ENCODE results near the gene ASB5.

ASB5 gene

DNA sequence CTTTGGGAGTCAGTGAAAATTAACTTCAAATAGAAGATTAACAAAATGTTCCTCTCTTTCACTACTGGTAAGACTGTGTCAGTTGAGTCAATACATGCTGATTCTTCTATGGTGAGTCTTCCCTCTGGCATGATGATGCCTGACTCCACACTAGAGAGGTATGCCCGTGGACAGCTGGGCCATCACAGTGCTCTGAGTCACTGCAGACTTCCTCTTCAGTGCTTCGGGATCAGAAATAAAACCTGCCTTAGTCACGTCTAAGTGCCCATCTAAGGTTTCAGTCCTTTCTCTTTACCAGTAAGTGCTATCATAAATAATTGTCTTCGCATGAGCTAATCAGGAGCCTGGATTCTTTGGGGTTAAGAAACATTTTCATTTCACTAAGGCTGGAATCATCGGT, 1.6 kb upstream of the ASB5 start:
- no peak overlapping the region for H3K27ac Mint-ChIP-seq
- no peaks in the 10 kb centered on the region for H3K4me1 Mint-ChIP-seq (ENCODE audit: low read depth)
- no peak overlapping the region for H3K4me3 Mint-ChIP-seq
- H3K27me3 Mint-ChIP-seq (ENCODE audit: low read depth): peaks cover 2% of the 10 kb centered on the region
- H3K9me3 Mint-ChIP-seq: no peaks in the 10 kb centered on the region
- no peaks in the 10 kb centered on the region for H3K36me3 Mint-ChIP-seq (ENCODE audit: low read depth)
- no peak for DNase-seq (ENCODE audit: low spot score)

DNA sequence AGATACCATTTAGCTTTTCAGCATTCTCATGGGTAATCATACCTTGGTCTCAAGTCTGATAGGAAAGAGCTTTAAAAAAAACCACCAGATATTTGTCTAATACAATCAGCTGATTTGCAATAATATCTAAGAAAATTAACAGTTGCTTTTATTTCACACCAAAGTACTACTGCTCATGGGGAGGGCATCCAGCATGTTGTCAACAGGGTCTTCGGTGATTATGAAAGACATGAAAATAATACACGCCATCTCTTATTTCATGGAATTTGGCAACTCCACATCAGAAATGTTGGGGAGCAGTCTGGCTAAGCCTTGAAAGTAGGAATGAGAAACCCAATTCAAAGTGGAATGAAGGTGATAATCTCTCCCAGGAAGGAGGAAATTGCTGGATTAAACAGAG, 3.0 kb downstream of the ASB5 start:
- no peak for DNase-seq (ENCODE audit: low spot score)
- Mint-ChIP-seq H3K4me3 (no peak overlapping the region), H3K4me1 (ENCODE audit: low read depth) (no peaks in the 10 kb centered on the region), H3K9me3 (no peaks in the 10 kb centered on the region), H3K27ac (no peak overlapping the region), H3K36me3 (ENCODE audit: low read depth) (no peaks in the 10 kb centered on the region), H3K27me3 (ENCODE audit: low read depth) (no peaks in the 10 kb centered on the region)

DNA sequence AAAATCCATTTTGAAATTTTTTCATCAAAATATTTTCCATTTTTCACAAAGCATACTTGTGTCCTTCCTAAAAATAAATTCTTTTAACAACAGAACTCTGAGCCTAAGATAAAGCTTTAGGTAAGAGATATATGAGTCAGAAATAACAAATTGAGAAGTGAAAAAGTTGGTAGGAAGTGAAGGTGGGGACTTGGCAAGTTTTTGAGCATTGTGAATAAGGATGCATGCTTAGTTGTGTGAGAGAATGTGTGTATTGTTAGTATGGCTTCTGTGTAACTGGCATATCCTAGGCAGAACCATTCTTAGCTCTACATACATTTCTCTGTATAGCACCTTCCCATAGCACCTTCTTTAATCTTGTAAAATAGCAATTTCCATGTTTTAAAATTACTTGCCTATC, 6.8 kb downstream of the ASB5 start:
- DNase-seq (ENCODE audit: low spot score): no peak
- Mint-ChIP-seq H3K4me3 (no peak overlapping the region), H3K27me3 (ENCODE audit: low read depth) (no peaks in the 10 kb centered on the region), H3K27ac (no peak overlapping the region), H3K9me3 (no peaks in the 10 kb centered on the region), H3K4me1 (ENCODE audit: low read depth) (no peaks in the 10 kb centered on the region), H3K36me3 (ENCODE audit: low read depth) (no peaks in the 10 kb centered on the region)

DNA sequence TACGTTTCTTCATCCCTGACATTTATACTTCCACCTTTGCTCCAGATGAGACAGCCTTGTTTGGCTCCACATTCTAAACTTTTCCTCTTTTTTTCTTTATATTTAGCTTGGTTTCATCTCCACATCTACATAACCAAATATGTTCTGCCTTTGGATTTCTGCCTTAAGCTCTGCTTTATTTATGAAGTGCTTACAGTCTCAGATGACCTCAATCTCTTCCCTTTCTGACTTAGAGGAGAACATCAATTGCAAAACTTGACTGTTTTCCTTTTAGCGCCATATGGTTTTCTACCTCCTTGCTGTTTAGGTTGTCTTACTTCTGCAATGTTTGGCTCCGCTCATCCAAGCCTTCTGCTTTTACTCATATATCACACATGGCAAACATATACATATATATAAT, 7.5 kb downstream of the ASB5 start:
- Mint-ChIP-seq H3K9me3 (no peaks in the 10 kb centered on the region), H3K36me3 (ENCODE audit: low read depth) (no peaks in the 10 kb centered on the region), H3K4me3 (no peak overlapping the region), H3K4me1 (ENCODE audit: low read depth) (no peaks in the 10 kb centered on the region), H3K27ac (no peak overlapping the region), H3K27me3 (ENCODE audit: low read depth) (no peaks in the 10 kb centered on the region)
- DNase-seq (ENCODE audit: low spot score): no peak

DNA sequence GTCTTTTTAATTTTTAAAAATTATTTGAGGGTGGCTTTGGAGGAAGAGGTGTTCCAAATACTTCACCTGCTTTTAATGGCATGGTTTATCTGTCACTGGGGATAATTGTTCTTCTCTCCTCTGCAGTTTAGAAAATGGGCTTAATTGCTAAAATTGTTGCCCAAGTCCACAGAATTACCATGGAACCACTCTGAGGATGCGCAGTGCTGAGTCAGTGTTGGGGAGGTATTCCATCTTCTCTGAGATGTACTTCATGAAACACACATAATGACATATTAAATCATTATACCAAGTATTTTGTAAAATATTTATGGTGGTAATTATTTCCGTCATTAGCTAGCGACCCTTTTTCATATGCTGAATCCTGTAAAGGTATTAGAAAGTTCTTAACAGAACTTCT, 8.0 kb downstream of the ASB5 start:
- Mint-ChIP-seq H3K36me3 (ENCODE audit: low read depth) (no peaks in the 10 kb centered on the region), H3K4me1 (ENCODE audit: low read depth) (no peaks in the 10 kb centered on the region), H3K4me3 (no peak overlapping the region), H3K9me3 (no peaks in the 10 kb centered on the region), H3K27me3 (ENCODE audit: low read depth) (no peaks in the 10 kb centered on the region), H3K27ac (no peak overlapping the region)
- DNase-seq (ENCODE audit: low spot score): no peak

DNA sequence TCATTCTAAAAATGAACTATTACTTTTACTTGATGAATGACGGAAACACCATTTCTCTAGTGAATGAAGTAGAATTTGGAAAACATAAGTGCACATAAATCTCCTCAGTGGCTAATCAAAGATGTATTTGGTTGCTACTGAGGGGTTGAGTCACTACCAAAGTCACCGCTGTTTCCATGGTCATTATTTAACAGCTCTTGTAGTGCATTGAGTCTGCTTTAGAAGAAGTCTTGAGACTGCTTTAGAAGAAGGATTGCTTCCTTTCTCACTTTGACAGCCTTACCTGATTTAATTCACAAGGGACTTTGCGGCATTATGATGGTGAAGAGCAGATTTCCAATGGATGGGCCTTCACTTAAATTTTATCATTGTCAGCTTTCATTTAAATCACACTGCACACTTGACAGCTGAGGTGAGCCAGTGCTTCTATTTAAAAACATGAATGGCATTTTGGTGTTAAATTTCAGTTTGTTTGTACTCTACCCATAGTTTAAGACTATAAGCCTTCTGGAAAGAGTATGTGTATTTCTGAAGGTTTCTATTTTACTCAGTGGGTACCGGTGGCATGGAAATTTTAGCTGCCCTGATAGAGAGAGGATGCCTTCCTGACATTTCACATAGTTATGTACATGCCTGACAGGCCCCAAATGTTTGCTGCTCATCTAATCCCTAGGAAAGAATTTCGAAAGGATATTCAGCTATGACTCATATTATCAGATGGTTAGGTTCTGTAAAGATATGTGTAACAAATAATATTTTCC, 9.5 kb downstream of the ASB5 start:
- no peak overlapping the region for H3K27ac Mint-ChIP-seq
- no peaks in the 10 kb centered on the region for H3K9me3 Mint-ChIP-seq
- H3K4me1 Mint-ChIP-seq (ENCODE audit: low read depth): no peaks in the 10 kb centered on the region
- DNase-seq (ENCODE audit: low spot score): no peak
- H3K27me3 Mint-ChIP-seq (ENCODE audit: low read depth): peaks cover 1% of the 10 kb centered on the region
- H3K36me3 Mint-ChIP-seq (ENCODE audit: low read depth): no peaks in the 10 kb centered on the region
- H3K4me3 Mint-ChIP-seq: no peak overlapping the region

DNA sequence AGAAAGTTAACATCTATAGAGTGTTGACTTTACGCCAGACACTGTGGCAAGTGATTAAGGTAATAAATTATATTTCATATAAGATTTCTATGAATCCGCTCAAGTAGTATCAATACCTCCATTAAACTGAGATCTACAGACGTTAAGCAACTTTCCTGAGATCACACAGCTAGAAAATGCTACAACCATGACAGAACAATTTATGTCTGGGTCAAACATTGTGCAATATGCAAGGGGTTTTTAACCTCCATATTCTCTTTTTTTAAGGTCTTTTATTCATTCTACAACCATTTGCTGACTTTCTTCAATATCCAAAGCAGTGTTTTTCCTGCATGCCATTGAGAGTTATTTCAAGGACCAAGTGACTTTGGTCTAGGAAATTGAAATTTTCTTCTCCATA, 10.9 kb downstream of the ASB5 start:
- Mint-ChIP-seq H3K9me3 (no peaks in the 10 kb centered on the region), H3K27me3 (ENCODE audit: low read depth) (peaks cover 3% of the 10 kb centered on the region), H3K4me1 (ENCODE audit: low read depth) (no peaks in the 10 kb centered on the region), H3K27ac (no peak overlapping the region), H3K36me3 (ENCODE audit: low read depth) (no peaks in the 10 kb centered on the region), H3K4me3 (no peak overlapping the region)
- no peak for DNase-seq (ENCODE audit: low spot score)

DNA sequence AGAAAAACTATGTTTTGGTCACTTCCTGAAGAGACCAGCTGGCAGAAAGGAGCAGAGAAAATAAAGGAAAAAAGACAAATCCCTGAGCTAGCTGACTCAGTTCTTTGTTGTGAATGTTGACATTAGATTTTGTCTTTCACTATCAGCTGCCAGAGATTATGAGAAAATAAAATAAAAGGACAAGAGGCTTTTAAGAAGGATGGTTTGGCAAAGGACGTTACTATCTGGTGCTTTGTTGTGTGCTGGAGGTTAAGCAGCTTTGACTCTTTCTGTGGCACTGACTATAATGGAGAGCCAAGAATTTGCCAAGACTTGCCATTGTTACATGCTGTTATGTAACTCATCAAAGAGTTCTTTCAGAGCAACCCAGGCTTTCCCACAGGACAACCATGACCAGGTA, 12.1 kb downstream of the ASB5 start:
- H3K9me3 Mint-ChIP-seq: no peaks in the 10 kb centered on the region
- DNase-seq (ENCODE audit: low spot score): no peak
- H3K4me1 Mint-ChIP-seq (ENCODE audit: low read depth): no peaks in the 10 kb centered on the region
- no peak overlapping the region for H3K27ac Mint-ChIP-seq
- peaks cover 3% of the 10 kb centered on the region for H3K27me3 Mint-ChIP-seq (ENCODE audit: low read depth)
- no peaks in the 10 kb centered on the region for H3K36me3 Mint-ChIP-seq (ENCODE audit: low read depth)
- no peak overlapping the region for H3K4me3 Mint-ChIP-seq

DNA sequence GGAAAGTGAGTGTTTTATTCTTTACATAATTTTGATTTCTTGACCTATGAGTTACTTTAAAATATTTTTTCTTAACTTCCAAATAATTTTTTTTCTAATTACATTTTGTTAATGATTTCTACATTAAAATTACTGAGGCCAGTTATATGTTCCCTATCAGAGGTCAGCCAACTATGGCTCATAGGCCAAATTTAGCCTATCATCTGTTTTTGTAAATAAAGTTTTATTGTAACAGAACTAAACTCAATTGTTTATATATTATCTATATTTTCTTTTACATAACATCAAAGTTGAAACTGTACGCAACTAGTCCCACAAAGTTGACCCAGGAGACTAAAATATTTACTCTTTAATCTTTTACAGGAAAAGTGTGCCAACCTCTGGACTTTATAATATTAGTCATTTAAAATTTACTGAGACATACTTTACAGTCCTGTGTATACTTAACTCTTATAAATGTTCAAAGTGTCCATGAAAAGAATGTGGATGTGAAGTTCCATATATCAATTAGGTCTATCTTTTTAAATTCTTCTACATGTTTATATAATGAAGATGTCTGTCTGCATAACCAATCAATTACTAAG, 26.2 kb downstream of the ASB5 start:
- H3K4me1 Mint-ChIP-seq (ENCODE audit: low read depth): no peaks in the 10 kb centered on the region
- H3K27ac Mint-ChIP-seq: no peak overlapping the region
- no peaks in the 10 kb centered on the region for H3K27me3 Mint-ChIP-seq (ENCODE audit: low read depth)
- no peaks in the 10 kb centered on the region for H3K9me3 Mint-ChIP-seq
- no peak overlapping the region for H3K4me3 Mint-ChIP-seq
- no peak for DNase-seq (ENCODE audit: low spot score)
- no peaks in the 10 kb centered on the region for H3K36me3 Mint-ChIP-seq (ENCODE audit: low read depth)

DNA sequence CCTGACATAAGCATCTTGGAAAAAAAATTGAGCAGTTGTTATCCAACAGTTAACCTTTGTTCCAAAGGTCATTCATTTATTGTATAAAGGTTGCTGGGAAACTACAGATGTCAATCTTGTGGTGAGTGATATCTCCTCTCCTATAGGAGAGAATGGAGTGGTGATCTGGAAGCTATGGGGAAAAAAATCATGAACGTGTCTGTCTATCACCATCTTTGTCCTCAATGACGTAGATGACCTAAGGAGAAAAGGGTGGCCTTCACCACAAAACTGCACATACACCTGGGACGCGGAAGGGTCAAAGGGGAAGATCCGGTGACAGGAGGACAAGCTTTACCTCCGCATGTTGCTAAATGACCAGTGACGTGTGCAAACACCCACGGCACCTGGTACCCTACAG, 27.3 kb downstream of the ASB5 start:
- H3K4me3 Mint-ChIP-seq: no peak overlapping the region
- H3K27me3 Mint-ChIP-seq (ENCODE audit: low read depth): no peaks in the 10 kb centered on the region
- H3K4me1 Mint-ChIP-seq (ENCODE audit: low read depth): no peaks in the 10 kb centered on the region
- no peak overlapping the region for H3K27ac Mint-ChIP-seq
- no peak for DNase-seq (ENCODE audit: low spot score)
- H3K36me3 Mint-ChIP-seq (ENCODE audit: low read depth): no peaks in the 10 kb centered on the region
- H3K9me3 Mint-ChIP-seq: no peaks in the 10 kb centered on the region

DNA sequence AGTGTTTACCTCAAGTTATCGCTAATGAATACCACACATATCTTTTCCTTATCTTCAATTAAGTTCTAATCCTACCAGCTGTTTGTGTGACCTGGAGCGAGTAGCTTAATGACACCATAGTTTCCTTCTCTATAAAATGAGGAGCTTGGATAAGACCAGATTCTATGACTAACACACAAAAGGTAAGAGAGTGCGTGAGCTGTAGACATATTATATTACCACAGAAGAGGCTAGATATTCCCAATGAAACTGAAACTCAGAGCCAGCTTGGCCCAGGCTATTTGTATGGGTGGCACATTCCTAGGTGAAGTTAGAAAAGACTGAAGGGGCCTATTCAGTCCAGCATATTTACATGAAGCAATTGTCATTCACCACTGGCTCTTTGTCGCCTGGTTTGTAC, 30.2 kb downstream of the ASB5 start:
- H3K4me1 Mint-ChIP-seq (ENCODE audit: low read depth): no peaks in the 10 kb centered on the region
- H3K9me3 Mint-ChIP-seq: no peaks in the 10 kb centered on the region
- no peaks in the 10 kb centered on the region for H3K27me3 Mint-ChIP-seq (ENCODE audit: low read depth)
- no peak for DNase-seq (ENCODE audit: low spot score)
- no peak overlapping the region for H3K27ac Mint-ChIP-seq
- H3K36me3 Mint-ChIP-seq (ENCODE audit: low read depth): no peaks in the 10 kb centered on the region
- H3K4me3 Mint-ChIP-seq: no peak overlapping the region

DNA sequence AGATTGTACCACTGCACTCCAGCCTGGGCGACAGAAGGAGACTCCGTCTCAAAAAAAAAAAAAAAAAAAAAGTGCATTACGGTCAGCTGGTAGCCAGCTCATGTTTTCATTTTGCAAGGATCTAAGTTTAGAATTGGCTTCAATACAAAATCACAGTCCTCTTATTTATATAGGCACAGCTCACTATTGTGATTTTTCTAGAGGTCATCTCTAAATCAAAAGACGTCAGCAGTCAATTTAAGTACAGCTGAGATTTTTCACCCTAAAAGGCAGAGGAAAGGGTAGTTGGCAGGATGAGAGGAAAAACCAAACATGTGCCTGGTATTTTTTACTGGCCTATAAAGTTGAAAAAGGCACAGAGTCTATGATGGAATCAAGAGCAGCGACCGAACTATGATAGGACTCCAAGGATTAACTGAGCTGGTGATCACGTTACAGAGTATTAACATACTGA, 30.8 kb downstream of the ASB5 start:
- no peaks in the 10 kb centered on the region for H3K9me3 Mint-ChIP-seq
- H3K36me3 Mint-ChIP-seq (ENCODE audit: low read depth): no peaks in the 10 kb centered on the region
- DNase-seq (ENCODE audit: low spot score): no peak
- no peaks in the 10 kb centered on the region for H3K4me1 Mint-ChIP-seq (ENCODE audit: low read depth)
- no peak overlapping the region for H3K4me3 Mint-ChIP-seq
- no peaks in the 10 kb centered on the region for H3K27me3 Mint-ChIP-seq (ENCODE audit: low read depth)
- H3K27ac Mint-ChIP-seq: no peak overlapping the region

DNA sequence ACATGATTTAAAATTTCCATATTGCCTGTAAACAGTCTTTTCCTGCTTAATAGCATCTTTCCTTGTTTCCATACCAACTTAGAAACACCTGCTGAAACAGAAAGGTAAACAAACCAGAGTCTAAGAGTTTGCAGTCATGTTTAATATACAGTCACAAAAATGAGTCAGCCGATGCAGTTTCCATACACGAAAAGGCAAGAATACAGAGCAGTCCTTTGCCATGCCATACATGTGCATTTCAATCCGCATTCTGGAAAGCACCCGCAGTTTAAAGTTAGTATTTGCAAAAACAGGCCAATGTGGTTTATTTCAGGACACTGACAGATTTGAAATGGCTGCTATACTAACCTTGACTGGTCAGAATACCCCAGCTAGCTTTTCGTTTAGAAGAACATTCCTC, 32.1 kb downstream of the ASB5 start:
- H3K4me3 Mint-ChIP-seq: no peak overlapping the region
- no peaks in the 10 kb centered on the region for H3K36me3 Mint-ChIP-seq (ENCODE audit: low read depth)
- H3K9me3 Mint-ChIP-seq: no peaks in the 10 kb centered on the region
- no peaks in the 10 kb centered on the region for H3K27me3 Mint-ChIP-seq (ENCODE audit: low read depth)
- H3K4me1 Mint-ChIP-seq (ENCODE audit: low read depth): no peaks in the 10 kb centered on the region
- DNase-seq (ENCODE audit: low spot score): no peak
- H3K27ac Mint-ChIP-seq: no peak overlapping the region

DNA sequence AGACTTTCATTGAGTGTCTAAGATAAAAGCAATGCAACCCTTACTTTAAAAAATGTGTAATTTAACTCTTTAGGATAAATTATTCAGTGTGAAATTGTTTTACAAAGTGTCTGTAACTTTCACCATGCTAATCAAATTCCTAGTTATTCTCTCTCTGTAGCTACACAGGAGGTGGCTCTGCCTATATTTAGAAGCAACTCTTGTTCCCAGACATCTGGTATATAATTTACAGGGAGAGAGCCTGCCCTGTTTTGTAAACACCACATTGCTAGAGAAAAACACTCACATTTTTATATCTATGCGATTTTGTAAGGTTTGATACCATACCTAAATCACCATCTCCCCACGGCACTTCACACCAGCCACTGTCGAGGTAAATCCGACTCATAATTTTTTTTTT, 38.2 kb downstream of the ASB5 start:
- no peaks in the 10 kb centered on the region for H3K36me3 Mint-ChIP-seq (ENCODE audit: low read depth)
- no peak for DNase-seq (ENCODE audit: low spot score)
- H3K27me3 Mint-ChIP-seq (ENCODE audit: low read depth): peaks cover 9% of the 10 kb centered on the region
- no peak overlapping the region for H3K4me3 Mint-ChIP-seq
- H3K9me3 Mint-ChIP-seq: no peaks in the 10 kb centered on the region
- H3K27ac Mint-ChIP-seq: no peak overlapping the region
- H3K4me1 Mint-ChIP-seq (ENCODE audit: low read depth): no peaks in the 10 kb centered on the region

DNA sequence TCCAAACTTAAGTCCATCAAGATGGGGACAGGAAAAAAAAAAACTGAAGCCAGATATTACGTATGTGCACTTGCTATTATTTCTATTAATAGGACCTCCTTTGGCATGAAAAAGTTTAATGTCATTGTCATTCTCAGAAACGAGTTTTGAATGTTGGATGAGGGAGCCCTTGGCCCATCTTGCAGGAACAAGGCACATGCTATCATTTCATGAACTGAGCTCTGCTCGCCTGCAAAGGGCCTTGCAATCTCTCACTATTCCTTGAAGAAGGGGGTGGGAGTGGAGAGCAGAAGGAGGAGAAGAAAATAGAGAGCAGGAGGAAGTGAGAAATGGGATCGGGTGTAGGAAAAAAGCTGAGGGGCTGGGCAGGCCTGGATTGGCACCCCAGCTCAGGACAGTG, 39.4 kb downstream of the ASB5 start:
- H3K4me1 Mint-ChIP-seq (ENCODE audit: low read depth): no peaks in the 10 kb centered on the region
- no peak overlapping the region for H3K27ac Mint-ChIP-seq
- H3K9me3 Mint-ChIP-seq: no peaks in the 10 kb centered on the region
- H3K4me3 Mint-ChIP-seq: no peak overlapping the region
- no peaks in the 10 kb centered on the region for H3K36me3 Mint-ChIP-seq (ENCODE audit: low read depth)
- DNase-seq (ENCODE audit: low spot score): no peak
- H3K27me3 Mint-ChIP-seq (ENCODE audit: low read depth): peaks cover 9% of the 10 kb centered on the region

All from T-helper 2 cell treated with Interferon-gamma antibody and Interleukin-4, amounts not matched to agents 5 μg/mL and 100 μg/mL, for 36 hours (primary cell).